ENCODE measurements around the gene DCDC2C. TPM values are rescaled to one million over a fixed set of nuclear protein-coding genes. Genes with fewer than 3 reads are reported as not detected.
"Not testable (repeated sequence)": the region's sequence is repeated elsewhere in the genome, so short reads cannot be mapped to it uniquely, and the experiment has no call there.

The DCDC2C gene
- total and polyA plus RNA-seq, 9 of the 15 experiments (the other 6 are each of a cell fraction or from before 2014, with no cell fraction given): not detected

- TF ChIP-seq, protein P1, sequence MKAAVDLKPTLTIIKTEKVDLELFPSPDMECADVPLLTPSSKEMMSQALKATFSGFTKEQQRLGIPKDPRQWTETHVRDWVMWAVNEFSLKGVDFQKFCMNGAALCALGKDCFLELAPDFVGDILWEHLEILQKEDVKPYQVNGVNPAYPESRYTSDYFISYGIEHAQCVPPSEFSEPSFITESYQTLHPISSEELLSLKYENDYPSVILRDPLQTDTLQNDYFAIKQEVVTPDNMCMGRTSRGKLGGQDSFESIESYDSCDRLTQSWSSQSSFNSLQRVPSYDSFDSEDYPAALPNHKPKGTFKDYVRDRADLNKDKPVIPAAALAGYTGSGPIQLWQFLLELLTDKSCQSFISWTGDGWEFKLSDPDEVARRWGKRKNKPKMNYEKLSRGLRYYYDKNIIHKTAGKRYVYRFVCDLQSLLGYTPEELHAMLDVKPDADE (conservative IDR thresholded peaks at IDR 0.05; ENCODE audit: control insufficient read depth, low read depth, low read length): no peak
- no peak for TF ChIP-seq ZNF507 (tag; conservative IDR thresholded peaks at IDR 0.05)
- no peak for TF ChIP-seq U2AF1 (optimal IDR thresholded peaks at IDR 0.05; ENCODE audit: low read depth, low read length)
- no peak for TF ChIP-seq RBM17 (IDR thresholded peaks at IDR 0.05; ENCODE audit: borderline replicate concordance, low read depth, low read length)
- TF ChIP-seq FOXA1 (IDR thresholded peaks at IDR 0.05; ENCODE audit: borderline replicate concordance): no peak
- 0 out of 2 replicates have a peak, but pooled peaks have one; percentile 25 for TF ChIP-seq CEBPB (tag; IDR thresholded peaks at IDR 0.05)
- no peak for TF ChIP-seq ZNF431 (CRISPR knock-in tag; IDR thresholded peaks at IDR 0.05)
Observed at GRCh38 chr2:3659447-3660432, 43.6 kb upstream of the DCDC2C start (continued).

- H3K4me1 ChIP-seq (replicated peaks in 1 of 2; ENCODE audit: control insufficient read depth in 2 of 2, insufficient read depth in 2 of 2, low read length in 2 of 2); DNase-seq (ENCODE audit: extremely low read depth in 1 of 4, low spot score in 3 of 4); H3K79me2 ChIP-seq (ENCODE audit: control insufficient read depth, insufficient read depth, low read length); H3K9me3 ChIP-seq (replicated peaks; ENCODE audit: control insufficient read depth, insufficient read depth, low read depth, low read length); CTCF ChIA-PET (ENCODE audit: low intra/inter-chr PET ratio); BruUV-seq (replicated peaks); ATAC-seq; H3K27ac ChIP-seq (ENCODE audit: extremely low read depth, low read depth, low read length); H3K9ac ChIP-seq (ENCODE audit: insufficient read depth in 1 of 2, low read depth in 2 of 2, low read length in 2 of 2); H3K9me1 ChIP-seq (ENCODE audit: control insufficient read depth, insufficient read depth, low read length); H3K4me2 ChIP-seq (ENCODE audit: insufficient read depth, low read length); POLR2A ChIA-PET; FAIRE-seq; H3K36me3 ChIP-seq (ENCODE audit: control insufficient read depth, insufficient read depth, low read length); H4K20me1 ChIP-seq (replicated peaks; ENCODE audit: control insufficient read depth, insufficient read depth, low read length); H3K4me3 ChIP-seq; intact Hi-C loops (cut with micrococcal nuclease); H2AFZ ChIP-seq (ENCODE audit: low read depth, low read length); TF ChIP-seq TOE1 (CRISPR knock-in tag; IDR thresholded peaks at IDR 0.05; ENCODE audit: borderline replicate concordance, low read depth); JUN (CRISPR knock-in tag; IDR thresholded peaks at IDR 0.05; ENCODE audit: borderline replicate concordance); JUND (tag; IDR thresholded peaks at IDR 0.05; ENCODE audit: borderline replicate concordance, low read depth, low read length): not testable (repeated sequence)
- peaks cover 11 to 21% of the 10 kb centered on the region in 2 experiments for H3K27me3 ChIP-seq (ENCODE audit: control insufficient read depth in 2 of 2, insufficient read depth in 2 of 2, low read length in 2 of 2)
- peak; percentile 66; the same call in 1 of the 2 replicates for TF ChIP-seq TOE1 (IDR thresholded peaks at IDR 0.05; ENCODE audit: borderline replicate concordance)
- TF ChIP-seq FOSL1 (tag; conservative IDR thresholded peaks at IDR 0.05): peak; percentile 71
- TF ChIP-seq JUN (IDR thresholded peaks at IDR 0.05; ENCODE audit: borderline replicate concordance, low read depth, low read length): 0 out of 2 replicates have a peak, but pooled peaks have one; percentile 36
- peak; percentile 62; the same call in 1 of the 2 replicates for TF ChIP-seq ZEB2 (IDR thresholded peaks at IDR 0.05)
- peak; percentile 36; the same call in 1 of the 2 replicates for TF ChIP-seq JUND (IDR thresholded peaks at IDR 0.05; ENCODE audit: borderline replicate concordance, low read depth, low read length)
- TF ChIP-seq, protein P2, sequence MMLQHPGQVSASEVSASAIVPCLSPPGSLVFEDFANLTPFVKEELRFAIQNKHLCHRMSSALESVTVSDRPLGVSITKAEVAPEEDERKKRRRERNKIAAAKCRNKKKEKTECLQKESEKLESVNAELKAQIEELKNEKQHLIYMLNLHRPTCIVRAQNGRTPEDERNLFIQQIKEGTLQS (IDR thresholded peaks at IDR 0.05): peak; percentile 84
- TF ChIP-seq, protein P2 (CRISPR knock-in tag; conservative IDR thresholded peaks at IDR 0.05): not testable (repeated sequence)
- TF ChIP-seq TRIM24 (IDR thresholded peaks at IDR 0.05): peak in 1 of 2 experiments; percentile 65; a peak in 2 of 4 replicates
- in situ Hi-C loops (cut with MboI): loop anchor here (25.0 kb wide), 1 partner anchor 1548 kb away; no protein-coding TSS in a partner anchor
- WGBS (ENCODE audit: insufficient coverage, low coverage, missing lambda C conversion rate): 23% methylated on average over 7 of the region's 7 CpGs
Observed at GRCh38 chr2:3660640-3661039, 42.7 kb upstream of the DCDC2C start.
